Spleen (tissue), 11 donors: Measurements from ENCODE around the gene MARK1. TPM values are rescaled to one million over a fixed set of nuclear protein-coding genes. Genes with fewer than 3 reads are reported as not detected.

ENCODE experiments used
- DNase-seq: peaks from one replicate; pipeline ENCODE4 v3.0.0-alpha.2; 2020
- H3K27ac ChIP-seq, 8 donors: fragments of 200-600 bp; sonication (generic) in 7 of 8; 1 replicate in 4 of 8; 2 replicates in 4 of 8; pipeline versions ENCODE4 v1.5.0 to v1.8.0; 2016 to 2021; ENCODE audit warnings: inconsistent platforms in 4 of 8, mild to moderate bottlenecking in 4 of 8, moderate library complexity in 1 of 8
- H3K27me3 ChIP-seq, 7 donors: fragments of 200-600 bp; sonication (generic) in 6 of 7; replicated peaks in 1 of 7; 1 replicate in 4 of 7; 2 replicates in 3 of 7; pipeline versions ENCODE4 v1.5.0 to v1.8.0; 2016 to 2021; ENCODE audit warnings: inconsistent platforms in 3 of 7, mild to moderate bottlenecking in 1 of 7
- H3K36me3 ChIP-seq, 6 donors: fragments of 200-600 bp; sonication (generic) in 5 of 6; 1 replicate in 4 of 6; 2 replicates in 2 of 6; pipeline versions ENCODE4 v1.5.0 to v1.8.0; 2016 to 2021; ENCODE audit warnings: inconsistent platforms in 2 of 6
- H3K4me1 ChIP-seq, 6 donors: fragments of 200-600 bp; sonication (generic) in 5 of 6; 1 replicate in 3 of 6; 2 replicates in 3 of 6; pipeline versions ENCODE4 v1.5.0 to v1.8.0; 2016 to 2021; ENCODE audit warnings: inconsistent platforms in 3 of 6
- H3K4me3 ChIP-seq, 8 donors: fragments of 200-600 bp; sonication (generic) in 7 of 8; 1 replicate in 4 of 8; 2 replicates in 4 of 8; pipeline versions ENCODE4 v1.5.0 to v1.8.0; 2016 to 2021; ENCODE audit warnings: inconsistent platforms in 4 of 8, mild to moderate bottlenecking in 4 of 8, moderate library complexity in 2 of 8
- H3K9me3 ChIP-seq, 8 donors: fragments of 200-600 bp; sonication (generic) in 7 of 8; 1 replicate in 4 of 8; 2 replicates in 4 of 8; pipeline versions ENCODE4 v1.5.0 to v1.8.0; 2016 to 2021; ENCODE audit warnings: inconsistent platforms in 4 of 8
- POLR2A ChIP-seq, 3 donors: fragments of 450-650 bp; IDR thresholded peaks; one replicate each; pipeline ENCODE4 v1.5.1; 2017; ENCODE audit warnings: antibody characterized with exemption in 3 of 3, mild to moderate bottlenecking in 1 of 3
- POLR2AphosphoS5 ChIP-seq, 3 donors: sonication (generic); formaldehyde crosslinking; IDR thresholded peaks; one replicate each; pipeline ENCODE4 v1.5.1; 2017; ENCODE audit warnings: antibody characterized with exemption in 3 of 3
- WGBS, 5 donors: extraction: QIAGEN DNeasy Blood & Tissue Kit in 3 of 5; methylation state at CpG; one replicate each; pipeline versions ENCODE4 v1.1.5 to v1.1.7; 2013 to 2018; 5-methylcytosine and 5-hydroxymethylcytosine counted together
- intact Hi-C: fragments of 100-400 bp; cut with DNase I; formaldehyde crosslinking; loops from one replicate; pipeline ENCODE4 v1.15.0; 2023; ENCODE audit warnings: low total_unique reads
- polyA plus RNA-seq, 3 donors: library from polyadenylated mRNA; stranded (reverse); fragments of 200-250 nt; gene quantifications; one replicate each; pipeline ENCODE4 v1.2.1, GENCODE V29; 2013
- total RNA-seq, 7 donors: library from RNA; depleted of rRNA in 3 of 7; stranded (reverse); fragments of >200 nt in 3 of 7; fragmentation: NEBNext Ultra II Directional in 4 of 7; extraction: Animal tissue kit (Norgen Biotek cat#: 25700) in 4 of 7; gene quantifications; one replicate each; pipeline versions ENCODE4 v1.1.0 to v1.2.1, GENCODE V29; 2016 to 2021
- TF ChIP-seq, protein P1 (sequence below), 11 experiments: fragments of 200-600 bp in 7 of 11; fragments of 450-650 bp in 4 of 11; sonication (generic) in 4 of 11; IDR thresholded peaks in 8 of 11; conservative IDR thresholded peaks in 3 of 11; 1 replicate in 7 of 11; 2 replicates in 4 of 11; pipeline versions ENCODE4 v1.4.0 to v1.8.0; 2016 to 2021; ENCODE audit warnings: antibody characterized with exemption in 11 of 11, inconsistent platforms in 4 of 11, mild to moderate bottlenecking in 1 of 11
- donor health status: healthy with polysubstance abuse.
- donor health status: DM: no; HTN: no; CAD: no; lungs with moderate emphysema.
- donor health status: DM: no; HTN: no; CAD: no.
- donor health status: Bipolar disorder and iron deficiency.
- donor health status: healthy.
- donor health status: DM: no; HTN: no; CAD: no.
- donor health status: DM: yes; HTN: yes; CAD: no.

MARK1 gene
- total and polyA plus RNA-seq, 10 donors, result 0.59 to 3.9 (median 2.1) TPM

GRCh38 chr1:220556641-220557040 is 28.7 kb downstream of the MARK1 start:
- H3K36me3 ChIP-seq, result no peaks in the 10 kb centered on the region
- intact Hi-C loops, result no loop called here
- H3K27ac ChIP-seq, result no peak overlapping the region
- H3K9me3 ChIP-seq, result no peaks in the 10 kb centered on the region
- no peak overlapping the region for H3K4me3 ChIP-seq
- no peak for DNase-seq
- TF ChIP-seq, protein P1, sequence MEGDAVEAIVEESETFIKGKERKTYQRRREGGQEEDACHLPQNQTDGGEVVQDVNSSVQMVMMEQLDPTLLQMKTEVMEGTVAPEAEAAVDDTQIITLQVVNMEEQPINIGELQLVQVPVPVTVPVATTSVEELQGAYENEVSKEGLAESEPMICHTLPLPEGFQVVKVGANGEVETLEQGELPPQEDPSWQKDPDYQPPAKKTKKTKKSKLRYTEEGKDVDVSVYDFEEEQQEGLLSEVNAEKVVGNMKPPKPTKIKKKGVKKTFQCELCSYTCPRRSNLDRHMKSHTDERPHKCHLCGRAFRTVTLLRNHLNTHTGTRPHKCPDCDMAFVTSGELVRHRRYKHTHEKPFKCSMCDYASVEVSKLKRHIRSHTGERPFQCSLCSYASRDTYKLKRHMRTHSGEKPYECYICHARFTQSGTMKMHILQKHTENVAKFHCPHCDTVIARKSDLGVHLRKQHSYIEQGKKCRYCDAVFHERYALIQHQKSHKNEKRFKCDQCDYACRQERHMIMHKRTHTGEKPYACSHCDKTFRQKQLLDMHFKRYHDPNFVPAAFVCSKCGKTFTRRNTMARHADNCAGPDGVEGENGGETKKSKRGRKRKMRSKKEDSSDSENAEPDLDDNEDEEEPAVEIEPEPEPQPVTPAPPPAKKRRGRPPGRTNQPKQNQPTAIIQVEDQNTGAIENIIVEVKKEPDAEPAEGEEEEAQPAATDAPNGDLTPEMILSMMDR (IDR thresholded peaks at IDR 0.05 in 8 of 11, conservative IDR thresholded peaks at IDR 0.05 in 3 of 11), result no peak
- TF ChIP-seq POLR2AphosphoS5 (IDR thresholded peaks at IDR 0.05), result no peak
- TF ChIP-seq POLR2A (IDR thresholded peaks at IDR 0.05), result no peak
- no peaks in the 10 kb centered on the region for H3K4me1 ChIP-seq
- no peaks in the 10 kb centered on the region for H3K27me3 ChIP-seq

GRCh38 chr1:220563564-220563963 is 35.6 kb downstream of the MARK1 start:
- intact Hi-C loops, result no loop called here

DNA sequence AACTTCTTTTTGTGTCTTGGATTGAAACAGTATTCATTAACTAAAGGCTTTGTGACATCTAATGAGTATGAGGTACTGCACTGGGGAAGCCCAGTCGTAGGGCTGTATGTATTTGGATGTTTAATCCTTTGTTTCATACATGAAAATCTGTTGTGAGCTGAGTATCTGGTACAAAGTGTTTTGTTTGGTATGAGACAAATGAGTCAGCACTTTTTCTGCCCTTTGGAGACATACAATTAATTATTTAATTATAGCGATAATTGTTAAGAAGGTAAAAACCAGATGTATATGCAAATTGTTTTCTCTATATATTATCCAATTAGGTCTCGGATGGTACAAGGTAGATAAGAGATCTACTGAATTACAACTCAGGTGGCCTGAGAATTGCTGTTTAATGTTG is 36.3 kb downstream of the MARK1 start:
- intact Hi-C loops, result no loop called here
- TF ChIP-seq, protein P1 (IDR thresholded peaks at IDR 0.05 in 8 of 11, conservative IDR thresholded peaks at IDR 0.05 in 3 of 11), result no peak
- TF ChIP-seq POLR2A (IDR thresholded peaks at IDR 0.05), result no peak
- TF ChIP-seq POLR2AphosphoS5 (IDR thresholded peaks at IDR 0.05), result no peak
- H3K9me3 ChIP-seq, result no peaks in the 10 kb centered on the region
- H3K4me3 ChIP-seq, result no peak overlapping the region
- no peaks in the 10 kb centered on the region for H3K36me3 ChIP-seq
- 79 to 91% (median 83%) methylated on average over 3 of the region's 3 CpGs for WGBS, 5 donors
- H3K27me3 ChIP-seq, result no peaks in the 10 kb centered on the region
- H3K4me1 ChIP-seq, result peaks cover 0 to 5% (median 0%) of the 10 kb centered on the region in 6 donors
- DNase-seq, result no peak
- no peak overlapping the region for H3K27ac ChIP-seq

More at GRCh38 chr1:220563564-220563963, 35.6 kb downstream of the MARK1 start:
- no peaks in the 10 kb centered on the region for H3K9me3 ChIP-seq
- 38 to 61% (median 52%) methylated on average over 1 of the region's 1 CpG for WGBS, 5 donors
- no peak for DNase-seq
- H3K4me1 ChIP-seq, result peaks cover 0 to 5% (median 0%) of the 10 kb centered on the region in 6 donors
- H3K27me3 ChIP-seq, result no peaks in the 10 kb centered on the region
- TF ChIP-seq, protein P1 (IDR thresholded peaks at IDR 0.05 in 8 of 11, conservative IDR thresholded peaks at IDR 0.05 in 3 of 11), result no peak
- TF ChIP-seq POLR2A (IDR thresholded peaks at IDR 0.05) (no peak), POLR2AphosphoS5 (IDR thresholded peaks at IDR 0.05) (no peak)
- no peak overlapping the region for H3K4me3 ChIP-seq
- no peaks in the 10 kb centered on the region for H3K36me3 ChIP-seq
- no peak overlapping the region for H3K27ac ChIP-seq

DNA sequence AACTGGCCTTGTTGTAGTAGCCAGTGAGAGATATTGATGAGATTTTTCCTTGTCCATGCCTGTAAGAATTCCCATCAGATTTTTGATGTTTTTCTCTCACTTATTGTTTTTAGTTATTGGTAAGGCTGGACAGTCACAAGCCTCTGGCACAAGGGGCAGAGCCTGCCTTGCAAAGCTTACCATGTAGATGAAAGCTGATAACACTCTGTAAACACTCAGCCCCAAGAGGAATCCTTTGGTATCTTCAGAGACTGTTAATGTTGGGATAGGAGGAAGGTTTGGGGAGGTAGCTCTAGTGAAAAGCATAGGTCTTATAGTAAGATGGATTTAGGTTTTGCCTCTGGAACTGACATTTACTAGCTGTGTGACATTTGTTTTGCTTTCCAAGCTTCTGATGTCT is 37.7 kb downstream of the MARK1 start:
- Histone ChIP-seq H3K27ac (no peak overlapping the region), H3K36me3 (no peaks in the 10 kb centered on the region), H3K4me1 (peaks cover 0 to 5% (median 0%) of the 10 kb centered on the region in 6 donors), H3K27me3 (no peaks in the 10 kb centered on the region), H3K4me3 (no peak overlapping the region), H3K9me3 (no peaks in the 10 kb centered on the region)
- intact Hi-C loops, result no loop called here
- TF ChIP-seq POLR2A (IDR thresholded peaks at IDR 0.05), result no peak
- TF ChIP-seq POLR2AphosphoS5 (IDR thresholded peaks at IDR 0.05), result no peak
- TF ChIP-seq, protein P1 (IDR thresholded peaks at IDR 0.05 in 8 of 11, conservative IDR thresholded peaks at IDR 0.05 in 3 of 11), result no peak
- no peak for DNase-seq
